H1 (cell line): Measurements from ENCODE around the gene PHF14. TPM values are rescaled to one million over a fixed set of nuclear protein-coding genes. Genes with fewer than 3 reads are reported as not detected.

Experiments used
- BRCA1 ChIP-seq: IDR thresholded peaks from 2 replicates; pipeline ENCODE4 v1.6.1; 2012; ENCODE audit warnings: low read depth, low read length, improper control_type of control experiment
- HDAC2 ChIP-seq, 2 experiments: fragments of 300-600 bp in 1 of 2; sonication (generic) in 1 of 2; IDR thresholded peaks; 2 replicates each; pipeline ENCODE4 v1.6.1; 2011 to 2012; ENCODE audit warnings: low read depth in 2 of 2, low read length in 2 of 2, mild to moderate bottlenecking in 2 of 2, moderate library complexity in 2 of 2, borderline replicate concordance in 1 of 2, inconsistent platforms in 1 of 2
- HDAC6 ChIP-seq: IDR thresholded peaks from one replicate; pipeline ENCODE4 v1.7.1; 2012; ENCODE audit warnings: low read depth, mild to moderate bottlenecking, inconsistent platforms, low read length, moderate library complexity
- KDM5A ChIP-seq: fragments of 200-600 bp; IDR thresholded peaks from 2 replicates; pipeline ENCODE4 v1.7.1; 2012; ENCODE audit warnings: mild to moderate bottlenecking, low read length, inconsistent platforms, mixed read lengths
- POU5F1 ChIP-seq: IDR thresholded peaks from 2 replicates; pipeline ENCODE4 v1.6.1; 2011; ENCODE audit warnings: low read depth, mild to moderate bottlenecking, low read length, moderate library complexity
- SP2 ChIP-seq: IDR thresholded peaks from 2 replicates; pipeline ENCODE4 v1.6.1; 2012; ENCODE audit warnings: mild to moderate bottlenecking, low read length, inconsistent platforms
- SP4 ChIP-seq: IDR thresholded peaks from 2 replicates; pipeline ENCODE4 v1.6.1; 2012; ENCODE audit warnings: low read length, inconsistent platforms
- YY1 ChIP-seq: IDR thresholded peaks from 2 replicates; pipeline ENCODE4 v1.6.1; 2011; ENCODE audit warnings: low read depth, mild to moderate bottlenecking, low read length
- polyA plus RNA-seq, 7 experiments: library from polyadenylated mRNA; depleted of rRNA in 3 of 7; stranded (reverse) in 5 of 7; unstranded in 2 of 7; fragments of >200 nt in 5 of 7; fragments of 200-250 nt in 2 of 7; gene quantifications; 1 replicate in 5 of 7; 2 replicates in 1 of 7; 4 replicates in 1 of 7; pipeline versions ENCODE4 v1.2.1 to v1.2.3, GENCODE V29; 2011 to 2013; ENCODE audit warnings: missing spikeins in 2 of 7, mixed read lengths in 2 of 7
- total RNA-seq: library from RNA; stranded (reverse); fragmentation: NEBNext Ultra II Directional; extraction: Animal tissue kit (Norgen Biotek cat#: 25700); gene quantifications from 2 replicates; pipeline ENCODE4 v1.2.1, GENCODE V29; 2021

Gene PHF14
- total and polyA plus RNA-seq, 2 of the 8 experiments (the other 6 are each of a cell fraction or from before 2014, with no cell fraction given), result 17.9 to 70.6 TPM

GRCh38 chr7:11163220-11163619 is 189.5 kb downstream of the PHF14 start (continued):
- TF ChIP-seq BRCA1 (no peak), KDM5A (no peak), HDAC2 (IDR thresholded peaks at IDR 0.05; ENCODE audit: borderline replicate concordance in 1 of 2, low read depth in 2 of 2, low read length in 2 of 2) (no peak), YY1 (no peak), HDAC6 (no peak), POU5F1 (no peak), SP2 (no peak), SP4 (no peak)
